GM12878 (cell line): ENCODE measurements around the gene MAP4K4. TPM values are rescaled to one million over a fixed set of nuclear protein-coding genes. Genes with fewer than 3 reads are reported as not detected.

ENCODE experiments used
- ATAC-seq: fragments of 200-7000 bp; cut with Tn5 transposase; 3 replicates; pipeline ENCODE4 v1.9.1; 2020; ENCODE audit warnings: mild to moderate bottlenecking, moderate library complexity
- BruUV-seq: library from RNA; stranded (reverse); fragments of 400-500 nt; replicated peaks from 2 replicates; lab custom pipeline; 2021; lab: Mats Ljungman, UMichigan
- CTCF ChIA-PET: fragments of 300-600 bp; sonication (Branson Sonifier 250); formaldehyde crosslinking; extraction: SDS; loops from one replicate; lab custom pipeline; 2021; ENCODE audit warnings: inconsistent platforms; lab: Yijun Ruan, JAX
- POLR2A ChIA-PET: fragments of 350-600 bp; formaldehyde crosslinking; extraction: SDS; loops from one replicate; lab custom pipeline; 2021; ENCODE audit warnings: inconsistent platforms; lab: Charles Lee
- RAD21 ChIA-PET: fragments of 300-600 bp; sonication (Branson Sonifier 250); formaldehyde crosslinking; loops from one replicate; lab custom pipeline; 2023; ENCODE audit warnings: antibody characterized with exemption; ENCODE audit not compliant: unreplicated experiment; lab: Charles Lee
- SMC1A ChIA-PET: fragments of 300-600 bp; sonication (Branson Sonifier 250); formaldehyde crosslinking; loops from one replicate; lab custom pipeline; 2023; ENCODE audit not compliant: unreplicated experiment, uncharacterized antibody; lab: Charles Lee
- DNase-seq: peaks from one replicate; pipeline ENCODE4 v3.0.0-alpha.2; 2011; ENCODE audit warnings: low read depth, low spot score
- FAIRE-seq: peaks from 3 replicates; lab custom pipeline; 2011; peaks lifted over from hg19 to GRCh38; lab: Jason Lieb, UNC
- H2AFZ ChIP-seq: 2 replicates; pipeline ENCODE4 v1.6.0; 2011; ENCODE audit warnings: low read depth, low read length, control low read depth; ENCODE audit not compliant: control insufficient read depth
- H3K27ac ChIP-seq: 2 replicates; pipeline ENCODE4 v1.5.1; 2011; ENCODE audit warnings: control low read depth; ENCODE audit not compliant: control insufficient read depth, insufficient read depth
- H3K27me3 ChIP-seq, 2 experiments: replicated peaks in 1 of 2; 2 replicates each; pipeline versions ENCODE4 v1.6.0 to v1.6.1; 2011; ENCODE audit warnings: low read length in 1 of 2; ENCODE audit not compliant: control insufficient read depth in 2 of 2, insufficient read depth in 2 of 2
- H3K36me3 ChIP-seq, 2 experiments: 2 replicates each; pipeline ENCODE4 v1.5.1; 2011; ENCODE audit warnings: low read length in 1 of 2; ENCODE audit not compliant: control insufficient read depth in 2 of 2, insufficient read depth in 2 of 2
- H3K4me1 ChIP-seq: 2 replicates; pipeline ENCODE4 v1.6.1; 2011; ENCODE audit warnings: mild to moderate bottlenecking, low read length, moderate library complexity, mixed read lengths; ENCODE audit not compliant: control insufficient read depth, insufficient read depth
- H3K4me2 ChIP-seq: 2 replicates; pipeline ENCODE4 v1.6.0; 2011; ENCODE audit warnings: control low read depth; ENCODE audit not compliant: control insufficient read depth, insufficient read depth
- H3K4me3 ChIP-seq: fragments of 200-600 bp; sonication (generic); 2 replicates; pipeline ENCODE4 v1.5.1; 2016
- H3K79me2 ChIP-seq: 2 replicates; pipeline ENCODE4 v1.6.0; 2011; ENCODE audit warnings: low read length; ENCODE audit not compliant: control insufficient read depth, insufficient read depth
- H3K9ac ChIP-seq: 2 replicates; pipeline ENCODE4 v1.8.0; 2011; ENCODE audit warnings: low read length, control low read depth, mixed read lengths; ENCODE audit not compliant: control insufficient read depth, insufficient read depth
- H3K9me3 ChIP-seq: replicated peaks from 3 replicates; pipeline ENCODE4 v1.5.1; 2011; ENCODE audit warnings: mild to moderate bottlenecking, low read length; ENCODE audit not compliant: control insufficient read depth, insufficient read depth
- H4K20me1 ChIP-seq: 2 replicates; pipeline ENCODE4 v1.6.0; 2011; ENCODE audit not compliant: control insufficient read depth, insufficient read depth
- ATF7 ChIP-seq: fragments of 450-650 bp; IDR thresholded peaks from 2 replicates; pipeline ENCODE4 v1.6.1; 2016; ENCODE audit warnings: low read depth, mild to moderate bottlenecking
- CHD2 ChIP-seq: IDR thresholded peaks from 2 replicates; pipeline ENCODE4 v1.6.1; 2011; ENCODE audit warnings: low read depth, low read length, improper control_type of control experiment, borderline replicate concordance
- CHD4 ChIP-seq: fragments of 200-600 bp; sonication (generic); IDR thresholded peaks from 2 replicates; pipeline ENCODE4 v1.6.1; 2016; ENCODE audit warnings: mild to moderate bottlenecking
- HDGF ChIP-seq: fragments of 450-650 bp; IDR thresholded peaks from 2 replicates; pipeline ENCODE4 v1.6.1; 2016; ENCODE audit warnings: antibody characterized with exemption
- IKZF2 ChIP-seq, 2 experiments: fragments of 450-650 bp; IDR thresholded peaks; 2 replicates each; pipeline ENCODE4 v1.6.1; 2017; ENCODE audit warnings: mild to moderate bottlenecking in 2 of 2, moderate library complexity in 2 of 2
- IRF4 ChIP-seq: IDR thresholded peaks from 2 replicates; pipeline ENCODE4 v1.6.1; 2011; ENCODE audit warnings: low read depth, low read length
- JUND ChIP-seq: IDR thresholded peaks from 2 replicates; pipeline ENCODE4 v1.6.1; 2012; ENCODE audit warnings: low read depth, mild to moderate bottlenecking, low read length, improper control_type of control experiment, moderate library complexity
- NFYB ChIP-seq: IDR thresholded peaks from 2 replicates; pipeline ENCODE4 v1.6.1; 2011; ENCODE audit warnings: low read depth, mild to moderate bottlenecking, low read length, improper control_type of control experiment, moderate library complexity; ENCODE audit not compliant: insufficient read depth
- NR2C2 ChIP-seq: IDR thresholded peaks from 2 replicates; pipeline ENCODE4 v1.6.1; 2011; ENCODE audit warnings: borderline replicate concordance, low read depth; ENCODE audit not compliant: control insufficient read depth, insufficient read length
- RBBP5 ChIP-seq: fragments of 200-600 bp; sonication (generic); conservative IDR thresholded peaks from 2 replicates; pipeline ENCODE4 v1.6.1; 2016
- RUNX3 ChIP-seq: IDR thresholded peaks from 2 replicates; pipeline ENCODE4 v1.6.1; 2012; ENCODE audit warnings: low read length, inconsistent platforms
- SMARCA5 ChIP-seq: fragments of 450-650 bp; IDR thresholded peaks from 2 replicates; pipeline ENCODE4 v1.6.1; 2017; ENCODE audit warnings: mild to moderate bottlenecking
- TBL1XR1 ChIP-seq: IDR thresholded peaks from 2 replicates; pipeline ENCODE4 v1.6.1; 2012; ENCODE audit warnings: low read depth, low read length, improper control_type of control experiment
- YBX1 ChIP-seq: fragments of 450-650 bp; IDR thresholded peaks from 2 replicates; pipeline ENCODE4 v1.6.1; 2016; ENCODE audit warnings: antibody characterized with exemption
- ZBED1 ChIP-seq: IDR thresholded peaks from 2 replicates; pipeline ENCODE4 v1.6.1; 2016; ENCODE audit warnings: borderline replicate concordance
- ZBTB40 ChIP-seq: fragments of 450-650 bp; IDR thresholded peaks from 2 replicates; pipeline ENCODE4 v1.6.1; 2016; ENCODE audit warnings: mild to moderate bottlenecking, moderate library complexity, borderline replicate concordance
- ZNF207 ChIP-seq: fragments of 450-650 bp; IDR thresholded peaks from 2 replicates; pipeline ENCODE4 v1.6.1; 2014; ENCODE audit warnings: antibody characterized with exemption, mild to moderate bottlenecking, borderline replicate concordance
- WGBS: methylation state at CpG from one replicate; pipeline ENCODE4 v1.1.6; 2016; ENCODE audit warnings: low lambda C conversion rate; ENCODE audit not compliant: insufficient replicate concordance, insufficient coverage; ENCODE audit errors: missing lambda C conversion rate; 5-methylcytosine and 5-hydroxymethylcytosine counted together
- in situ Hi-C: fragments of 300-500 bp; cut with MboI; formaldehyde crosslinking; loops from 9 replicates; pipeline ENCODE4 v1.14.3; 2018; ENCODE audit warnings: mixed read lengths
- intact Hi-C: fragments of 100-400 bp; cut with micrococcal nuclease; formaldehyde crosslinking; loops from one replicate; pipeline ENCODE4 v1.14.2; 2022; ENCODE audit not compliant: unreplicated experiment
- polyA plus RNA-seq, 11 experiments: library from polyadenylated mRNA; depleted of rRNA in 4 of 11; unstranded in 6 of 11; stranded (reverse) in 5 of 11; fragments of >200 nt; fragmentation: Nextera tagmentation in 4 of 11; fragmentation: Illumina TruSeq in 1 of 11; extraction: Ambion mirVana in 4 of 11; extraction: Trizol in 1 of 11; gene quantifications; 1 replicate in 1 of 11; 2 replicates in 10 of 11; pipeline versions ENCODE4 v1.2.1 to v1.2.3, GENCODE V29; 2011 to 2016; ENCODE audit warnings: inconsistent platforms in 2 of 11, missing spikeins in 2 of 11, low read depth in 1 of 11
- total RNA-seq, 4 experiments: library from RNA; depleted of rRNA in 3 of 4; stranded (reverse); fragments of >200 nt in 3 of 4; fragmentation: Illumina TruSeq in 1 of 4; extraction: Trizol in 1 of 4; gene quantifications; 2 replicates each; pipeline versions ENCODE4 v1.2.1 to v1.2.3, GENCODE V29; 2013 to 2021
- TF ChIP-seq, protein P1 (sequence below): fragments of 450-650 bp; IDR thresholded peaks from 2 replicates; pipeline ENCODE4 v1.6.1; 2018; ENCODE audit warnings: borderline replicate concordance, mild to moderate bottlenecking; ENCODE audit not compliant: partially characterized antibody

The MAP4K4 gene
- total and polyA plus RNA-seq, 10 of the 15 experiments (the other 5 are each of a cell fraction or from before 2014, with no cell fraction given) = 1.9 to 50.4 (median 9.7) TPM

GRCh38 chr2:101844055-101844635 lies 146.6 kb downstream of the MAP4K4 start (continued):
- no peak for TF ChIP-seq NFYB

DNA sequence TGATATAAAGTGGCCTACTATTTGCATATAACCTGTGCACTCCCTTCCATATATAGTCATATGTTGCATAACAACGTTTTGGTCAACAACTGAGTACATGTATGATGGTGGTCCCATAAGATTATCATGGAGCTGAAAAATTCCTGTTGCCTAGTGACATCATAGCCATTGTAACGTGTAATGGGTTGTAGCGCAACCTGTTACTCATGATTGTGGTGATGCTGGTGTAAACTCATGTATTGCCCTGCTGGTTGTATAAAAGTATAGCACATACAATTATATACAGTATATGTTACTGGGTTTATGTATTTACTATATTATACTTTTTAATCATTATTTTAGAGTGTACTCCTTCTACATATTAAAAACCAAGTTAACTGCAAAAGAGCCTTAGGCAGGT lies 149.5 kb downstream of the MAP4K4 start:
- Histone ChIP-seq H3K27me3 (no peaks in the 10 kb centered on the region), H3K4me1 (no peaks in the 10 kb centered on the region)
- intact Hi-C loops = no loop called here
- DNase-seq = no peak
- POLR2A ChIA-PET = no interaction called here
- TF ChIP-seq CHD2 (no peak), HDGF (no peak), ATF7 (no peak), RUNX3 (no peak), JUND (no peak), TBL1XR1 (no peak), IRF4 (no peak), ZNF207 (no peak), ZBED1 (no peak), ZBTB40 (no peak), IKZF2 (IDR thresholded peaks at IDR 0.05) (no peak), RBBP5 (no peak), YBX1 (no peak), NR2C2 (no peak), CHD4 (no peak), SMARCA5 (no peak)
- TF ChIP-seq, protein P1, sequence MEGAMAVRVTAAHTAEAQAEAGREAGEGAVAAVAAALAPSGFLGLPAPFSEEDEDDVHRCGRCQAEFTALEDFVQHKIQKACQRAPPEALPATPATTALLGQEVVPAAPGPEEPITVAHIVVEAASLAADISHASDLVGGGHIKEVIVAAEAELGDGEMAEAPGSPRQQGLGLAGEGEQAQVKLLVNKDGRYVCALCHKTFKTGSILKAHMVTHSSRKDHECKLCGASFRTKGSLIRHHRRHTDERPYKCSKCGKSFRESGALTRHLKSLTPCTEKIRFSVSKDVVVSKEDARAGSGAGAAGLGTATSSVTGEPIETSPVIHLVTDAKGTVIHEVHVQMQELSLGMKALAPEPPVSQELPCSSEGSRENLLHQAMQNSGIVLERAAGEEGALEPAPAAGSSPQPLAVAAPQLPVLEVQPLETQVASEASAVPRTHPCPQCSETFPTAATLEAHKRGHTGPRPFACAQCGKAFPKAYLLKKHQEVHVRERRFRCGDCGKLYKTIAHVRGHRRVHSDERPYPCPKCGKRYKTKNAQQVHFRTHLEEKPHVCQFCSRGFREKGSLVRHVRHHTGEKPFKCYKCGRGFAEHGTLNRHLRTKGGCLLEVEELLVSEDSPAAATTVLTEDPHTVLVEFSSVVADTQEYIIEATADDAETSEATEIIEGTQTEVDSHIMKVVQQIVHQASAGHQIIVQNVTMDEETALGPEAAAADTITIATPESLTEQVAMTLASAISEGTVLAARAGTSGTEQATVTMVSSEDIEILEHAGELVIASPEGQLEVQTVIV = no peak
- TF ChIP-seq, all 136 proteins: peak for 0
- Histone ChIP-seq H3K9me3 (no peaks in the 10 kb centered on the region), H2AFZ (no peak overlapping the region), H3K27ac (no peak overlapping the region), H3K36me3 (no peaks in the 10 kb centered on the region), H3K9ac (no peak overlapping the region), H4K20me1 (no peaks in the 10 kb centered on the region), H3K79me2 (no peaks in the 10 kb centered on the region), H3K4me2 (no peak overlapping the region), H3K4me3 (no peak overlapping the region)
- in situ Hi-C loops = no loop called here
- WGBS = 44% methylated on average over 3 of the region's 3 CpGs
- ChIA-PET SMC1A (interaction anchor here (0.7 to 1.5 kb wide), 8 partner anchors 9 to 428 kb away, joined by 3 to 4 read pairs (median 3); no protein-coding TSS in a partner anchor), CTCF (interaction anchor here (0.9 to 1.9 kb wide), 6 partner anchors 13 to 428 kb away, joined by 3 to 7 read pairs (median 3); no protein-coding TSS in a partner anchor), RAD21 (interaction anchor here (0.9 kb wide), 1 partner anchor 16 kb away, joined by 3 read pairs; no protein-coding TSS in a partner anchor)
- FAIRE-seq = no peak
- ATAC-seq = no peak
- BruUV-seq = no TSS peak
